ENCODE data around the gene CFAP45. TPM values are rescaled to one million over a fixed set of nuclear protein-coding genes. Genes with fewer than 3 reads are reported as not detected.

The CFAP45 gene
- total RNA-seq, 2 donors from 2014 or later, result 0.95 to 2.1 TPM

GRCh38 chr1:159945483-159946241, 45.7 kb upstream of the CFAP45 start, which contains the start of gene IGSF9:
Gene IGSF9 (minus strand): TSS chr1:159945613. CDS start chr1:159943454, 2,159 bp downstream.
- TF ChIP-seq, protein P1, sequence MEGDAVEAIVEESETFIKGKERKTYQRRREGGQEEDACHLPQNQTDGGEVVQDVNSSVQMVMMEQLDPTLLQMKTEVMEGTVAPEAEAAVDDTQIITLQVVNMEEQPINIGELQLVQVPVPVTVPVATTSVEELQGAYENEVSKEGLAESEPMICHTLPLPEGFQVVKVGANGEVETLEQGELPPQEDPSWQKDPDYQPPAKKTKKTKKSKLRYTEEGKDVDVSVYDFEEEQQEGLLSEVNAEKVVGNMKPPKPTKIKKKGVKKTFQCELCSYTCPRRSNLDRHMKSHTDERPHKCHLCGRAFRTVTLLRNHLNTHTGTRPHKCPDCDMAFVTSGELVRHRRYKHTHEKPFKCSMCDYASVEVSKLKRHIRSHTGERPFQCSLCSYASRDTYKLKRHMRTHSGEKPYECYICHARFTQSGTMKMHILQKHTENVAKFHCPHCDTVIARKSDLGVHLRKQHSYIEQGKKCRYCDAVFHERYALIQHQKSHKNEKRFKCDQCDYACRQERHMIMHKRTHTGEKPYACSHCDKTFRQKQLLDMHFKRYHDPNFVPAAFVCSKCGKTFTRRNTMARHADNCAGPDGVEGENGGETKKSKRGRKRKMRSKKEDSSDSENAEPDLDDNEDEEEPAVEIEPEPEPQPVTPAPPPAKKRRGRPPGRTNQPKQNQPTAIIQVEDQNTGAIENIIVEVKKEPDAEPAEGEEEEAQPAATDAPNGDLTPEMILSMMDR (IDR thresholded peaks at IDR 0.05), result peak; percentile 48
- H3K27ac ChIP-seq, result no peak within 1 kb of the TSS
- no peak for ATAC-seq (ENCODE audit: insufficient number of reproducible peaks, low FRiP score, low read depth)

GRCh38 chr1:159944623-159945455, 44.9 kb upstream of the CFAP45 start:
- peaks cover 10 to 14% of the 10 kb centered on the region in 2 donors for H3K4me1 ChIP-seq (ENCODE audit: control insufficient read depth in 1 of 2, low read depth in 2 of 2)
- ATAC-seq (ENCODE audit: insufficient number of reproducible peaks, low FRiP score, low read depth), result no peak
- H3K4me3 ChIP-seq, result peak overlapping the region; percentile 77
- no peaks in the 10 kb centered on the region for H3K36me3 ChIP-seq
- H3K9me3 ChIP-seq, result no peaks in the 10 kb centered on the region
- TF ChIP-seq, protein P1 (IDR thresholded peaks at IDR 0.05), result no peak
- no peaks in the 10 kb centered on the region for H3K27me3 ChIP-seq (replicated peaks; ENCODE audit: insufficient read depth)
- H3K27ac ChIP-seq, result no peak overlapping the region
- DNase-seq (ENCODE audit: low spot score), result no peak

More at GRCh38 chr1:159945483-159946241, 45.7 kb upstream of the CFAP45 start, which contains the start of gene IGSF9:
- H3K9me3 ChIP-seq, result no peaks in the 10 kb centered on the region
- H3K36me3 ChIP-seq, result no peaks in the 10 kb centered on the region
- peaks cover 10 to 14% of the 10 kb centered on the region in 2 donors for H3K4me1 ChIP-seq (ENCODE audit: control insufficient read depth in 1 of 2, low read depth in 2 of 2)
- H3K4me3 ChIP-seq, result peak within 1 kb of the TSS; percentile 77
- no peak for DNase-seq (ENCODE audit: low spot score)
- no peaks in the 10 kb centered on the region for H3K27me3 ChIP-seq (replicated peaks; ENCODE audit: insufficient read depth)

GRCh38 chr1:159943908-159944622, 44.1 kb upstream of the CFAP45 start:
- H3K36me3 ChIP-seq, result no peaks in the 10 kb centered on the region
- no peaks in the 10 kb centered on the region for H3K9me3 ChIP-seq
- no peak overlapping the region for H3K27ac ChIP-seq
- DNase-seq (ENCODE audit: low spot score) (no peak), ATAC-seq (ENCODE audit: insufficient number of reproducible peaks, low FRiP score, low read depth) (no peak)
- H3K4me3 ChIP-seq, result no peak overlapping the region
- H3K4me1 ChIP-seq (ENCODE audit: control insufficient read depth in 1 of 2, low read depth in 2 of 2), result peaks cover 10 to 14% of the 10 kb centered on the region in 2 donors
- H3K27me3 ChIP-seq (replicated peaks; ENCODE audit: insufficient read depth), result no peaks in the 10 kb centered on the region
- TF ChIP-seq, protein P1 (IDR thresholded peaks at IDR 0.05), result no peak

GRCh38 chr1:159943278-159943640, 43.3 kb upstream of the CFAP45 start:
- no peaks in the 10 kb centered on the region for H3K27me3 ChIP-seq (replicated peaks; ENCODE audit: insufficient read depth)
- no peaks in the 10 kb centered on the region for H3K9me3 ChIP-seq
- H3K36me3 ChIP-seq, result no peaks in the 10 kb centered on the region
- no peak overlapping the region for H3K27ac ChIP-seq
- no peak overlapping the region for H3K4me3 ChIP-seq
- peaks cover 10 to 14% of the 10 kb centered on the region in 2 donors for H3K4me1 ChIP-seq (ENCODE audit: control insufficient read depth in 1 of 2, low read depth in 2 of 2)
- DNase-seq (ENCODE audit: low spot score) (no peak), ATAC-seq (ENCODE audit: insufficient number of reproducible peaks, low FRiP score, low read depth) (no peak)
- TF ChIP-seq, protein P1 (IDR thresholded peaks at IDR 0.05), result no peak
